Stimulated activated naive CD4-positive, alpha-beta T cell treated with Interleukin-2 at 50 U/mL for 16 hours (primary cell): ENCODE data around the gene HCN4.

ENCODE experiments used
- DNase-seq: peaks from one replicate; lab custom pipeline; 2025; lab: John Stamatoyannopoulos, UW

Gene HCN4

DNA sequence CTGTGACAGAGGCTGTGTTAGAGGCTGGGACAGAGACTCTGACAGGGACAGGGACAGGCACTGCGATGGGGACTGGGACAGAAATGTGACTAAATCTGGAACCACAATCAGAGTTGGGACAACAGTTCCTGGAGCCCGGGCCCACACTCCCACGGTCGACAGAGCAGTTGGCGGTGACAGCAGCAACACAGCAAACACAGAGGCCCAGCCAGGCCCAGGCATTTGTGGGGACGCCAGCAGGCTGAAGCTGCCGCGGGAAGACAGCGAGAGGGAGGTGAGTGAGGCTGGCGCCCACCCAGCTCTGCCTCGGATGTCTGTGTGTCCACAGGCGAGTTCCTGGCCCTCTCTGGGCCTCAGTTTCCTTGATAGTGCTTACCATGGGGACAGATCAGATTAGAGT, 9.3 kb upstream of the HCN4 start:
- DNase-seq, result no peak

DNA sequence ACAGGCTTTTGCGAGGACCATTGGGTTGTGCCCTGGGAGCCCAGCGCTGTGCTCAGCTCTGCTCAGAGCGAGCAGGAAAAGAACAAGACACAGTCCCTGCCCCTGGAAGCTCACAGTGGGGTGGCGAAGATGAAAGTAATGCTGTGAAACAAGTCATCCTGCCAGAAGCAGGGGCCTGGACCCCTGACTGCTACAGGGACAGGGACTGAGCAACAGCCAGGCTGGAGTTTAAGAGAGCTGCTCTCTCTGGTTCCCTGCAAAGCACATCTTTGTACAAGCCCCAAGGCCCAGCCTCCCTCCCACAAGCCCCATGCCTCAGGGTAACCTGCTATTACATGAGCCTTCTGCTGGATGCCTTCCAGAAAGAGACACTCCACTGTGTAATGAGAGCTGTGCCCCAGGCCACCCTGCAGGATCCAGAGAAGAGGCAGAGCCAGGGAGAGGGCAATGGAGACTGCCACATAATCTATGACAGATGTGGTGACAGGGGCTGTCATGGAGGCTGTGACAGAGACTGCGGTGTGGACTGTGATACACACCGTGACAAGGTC, 7.1 kb upstream of the HCN4 start:
- no peak for DNase-seq

DNA sequence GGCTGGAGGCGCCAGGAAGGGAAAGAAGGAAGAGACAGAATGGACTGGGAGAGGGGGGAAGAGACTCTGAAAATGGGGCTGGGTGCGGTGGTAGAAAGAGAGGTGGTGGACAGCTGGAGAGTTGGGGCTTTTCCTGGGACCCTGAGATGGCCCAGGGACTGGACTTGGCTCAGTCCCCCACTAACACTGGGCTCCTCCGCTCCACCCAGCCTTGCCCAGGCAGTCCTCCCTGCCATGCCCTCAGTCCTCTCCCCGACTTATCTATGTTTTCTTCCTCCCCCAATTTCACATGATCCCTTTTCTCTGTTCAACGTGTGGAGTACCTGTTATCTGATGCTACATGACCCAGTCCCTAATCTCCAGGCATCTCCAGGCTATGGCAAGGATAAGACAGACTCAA, 6.3 kb upstream of the HCN4 start:
- DNase-seq, result no peak

DNA sequence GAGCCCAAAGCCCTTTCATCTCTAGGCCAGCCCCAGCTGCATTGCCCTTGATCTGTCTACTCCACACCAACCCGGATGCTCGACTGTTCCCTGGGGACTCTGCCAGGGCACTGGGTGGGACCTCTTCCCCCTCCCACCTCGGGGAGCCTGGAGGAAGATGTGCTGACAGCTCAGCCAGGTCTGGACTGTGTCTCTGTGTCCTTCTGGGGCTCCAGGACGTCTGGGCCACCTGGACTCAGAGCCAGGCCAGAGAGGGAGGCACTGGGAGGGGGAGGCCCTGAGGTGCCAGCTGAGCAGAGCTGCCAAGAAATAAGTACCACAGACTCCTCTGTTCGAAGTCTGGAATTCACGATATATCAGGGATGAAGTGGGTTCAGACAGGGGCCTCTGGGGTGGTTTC, 5.8 kb upstream of the HCN4 start:
- no peak for DNase-seq

DNA sequence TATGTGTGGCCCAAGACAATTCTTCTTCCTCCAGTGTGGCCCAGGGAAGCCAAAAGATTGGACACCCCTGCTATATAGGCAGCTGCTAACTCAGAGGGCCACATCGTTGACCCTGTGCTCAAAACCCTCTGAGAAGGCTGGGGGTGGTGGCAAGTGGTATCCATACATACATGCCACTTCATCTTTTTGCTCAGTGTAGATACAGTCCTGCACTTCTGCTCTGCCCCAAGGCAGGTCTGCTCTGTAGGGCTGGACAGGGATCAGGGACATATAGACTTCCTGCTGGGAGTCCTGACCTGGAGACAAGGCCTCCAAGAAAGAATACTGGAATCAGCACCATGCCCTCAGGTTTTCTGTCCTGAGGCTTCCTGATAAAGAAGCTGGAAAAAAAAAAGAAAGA, 4.5 kb upstream of the HCN4 start:
- DNase-seq, result no peak

DNA sequence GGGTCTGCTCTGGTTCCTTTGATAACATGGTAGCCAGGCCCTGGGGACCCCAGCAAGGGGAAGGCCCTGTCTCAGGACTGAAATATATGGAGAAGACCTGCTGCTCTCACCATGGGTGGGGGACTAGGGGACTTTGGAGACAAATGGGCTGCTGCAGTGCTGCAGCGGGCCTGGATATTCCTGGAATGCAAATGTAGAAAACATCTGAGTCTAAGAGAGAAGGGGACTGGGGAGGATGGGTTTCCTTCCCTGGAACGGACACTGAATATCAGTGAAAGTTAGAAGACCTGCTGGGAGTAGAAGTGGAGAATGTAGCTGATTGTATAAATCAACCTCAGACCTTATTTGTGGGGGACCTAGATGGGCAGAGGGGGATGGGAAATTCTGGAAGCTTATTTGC, 3.1 kb upstream of the HCN4 start:
- no peak for DNase-seq

DNA sequence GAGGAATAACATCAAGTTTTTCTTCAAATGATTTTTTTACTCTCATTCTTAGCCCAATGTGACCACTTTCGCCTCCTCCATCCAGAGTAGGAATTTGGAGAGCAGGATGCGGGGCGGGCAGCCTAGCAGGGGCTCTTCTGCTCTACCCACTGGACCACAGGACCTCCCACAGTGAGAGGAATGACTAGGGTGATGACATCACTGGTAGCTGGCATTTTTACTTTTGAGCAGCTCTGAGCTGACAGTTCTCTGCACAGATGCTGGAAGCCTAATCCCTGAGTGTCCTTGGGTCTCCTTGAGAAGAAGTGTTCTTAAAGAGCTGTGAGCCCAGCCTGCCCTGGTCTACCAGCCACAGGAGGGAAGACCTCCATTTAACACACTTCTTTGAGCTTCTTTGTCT, 1.4 kb upstream of the HCN4 start:
- DNase-seq, result no peak

DNA sequence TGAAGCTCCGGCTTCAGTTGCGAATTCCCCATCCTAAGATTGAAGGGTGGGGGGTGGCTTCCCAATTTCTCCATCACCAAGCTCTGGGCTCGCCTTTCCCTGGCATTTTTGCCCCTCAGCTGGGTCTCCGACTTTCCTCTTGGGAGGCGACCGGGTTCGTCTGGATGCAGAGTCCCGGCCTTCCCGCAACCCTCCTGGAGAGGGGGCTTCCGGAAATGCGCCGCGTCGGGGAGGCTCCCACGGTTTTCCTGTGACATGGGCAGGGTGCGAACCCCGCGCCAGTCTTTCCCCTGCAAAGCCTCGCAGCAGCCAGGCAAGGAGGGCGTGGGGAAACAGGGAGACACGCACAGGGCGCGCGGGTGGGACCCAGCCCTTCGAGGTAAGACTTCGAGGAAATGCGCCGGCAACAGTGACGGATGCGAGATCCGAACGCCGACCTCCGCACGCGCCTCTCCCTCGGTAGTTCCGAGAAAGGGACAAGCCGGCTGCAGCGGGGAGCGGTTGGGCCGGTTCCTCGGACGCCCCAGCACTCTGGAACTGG, 466 bp upstream of the HCN4 start:
- no peak for DNase-seq

DNA sequence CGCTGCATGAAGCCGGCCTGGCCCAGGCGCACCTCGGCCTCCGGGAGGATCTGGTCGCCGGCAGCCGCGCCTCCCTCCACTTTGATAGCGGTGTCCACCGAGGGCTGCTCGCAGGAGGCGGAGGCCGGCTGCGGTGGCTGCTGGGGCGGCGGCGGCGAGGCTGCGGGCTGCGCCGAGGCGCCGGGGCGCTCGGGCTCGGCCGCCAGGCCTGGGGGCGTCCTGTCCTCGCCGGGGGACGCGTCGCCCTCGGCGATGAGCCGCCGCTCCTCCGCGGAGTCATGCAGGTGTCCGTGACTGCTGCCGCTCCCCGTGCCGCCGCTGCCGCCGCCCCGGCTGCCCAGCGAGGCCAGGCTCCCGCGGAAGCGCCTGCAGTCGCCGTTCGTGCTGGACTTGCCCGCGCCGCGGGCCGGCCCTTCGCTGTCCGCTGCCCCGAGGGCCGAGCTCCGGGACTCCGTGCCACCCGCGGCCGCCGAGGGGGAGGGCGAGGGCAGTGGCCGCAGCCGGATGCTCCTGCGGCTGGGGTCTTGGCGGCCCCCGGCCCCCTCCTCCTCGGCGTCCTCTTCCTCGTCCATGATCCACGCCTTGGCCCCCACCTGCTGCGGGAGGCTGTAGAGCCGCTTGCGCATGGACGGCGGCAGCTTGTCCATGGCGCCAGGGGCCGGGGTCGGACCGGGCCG, 996 bp downstream of the HCN4 start:
- no peak for DNase-seq

DNA sequence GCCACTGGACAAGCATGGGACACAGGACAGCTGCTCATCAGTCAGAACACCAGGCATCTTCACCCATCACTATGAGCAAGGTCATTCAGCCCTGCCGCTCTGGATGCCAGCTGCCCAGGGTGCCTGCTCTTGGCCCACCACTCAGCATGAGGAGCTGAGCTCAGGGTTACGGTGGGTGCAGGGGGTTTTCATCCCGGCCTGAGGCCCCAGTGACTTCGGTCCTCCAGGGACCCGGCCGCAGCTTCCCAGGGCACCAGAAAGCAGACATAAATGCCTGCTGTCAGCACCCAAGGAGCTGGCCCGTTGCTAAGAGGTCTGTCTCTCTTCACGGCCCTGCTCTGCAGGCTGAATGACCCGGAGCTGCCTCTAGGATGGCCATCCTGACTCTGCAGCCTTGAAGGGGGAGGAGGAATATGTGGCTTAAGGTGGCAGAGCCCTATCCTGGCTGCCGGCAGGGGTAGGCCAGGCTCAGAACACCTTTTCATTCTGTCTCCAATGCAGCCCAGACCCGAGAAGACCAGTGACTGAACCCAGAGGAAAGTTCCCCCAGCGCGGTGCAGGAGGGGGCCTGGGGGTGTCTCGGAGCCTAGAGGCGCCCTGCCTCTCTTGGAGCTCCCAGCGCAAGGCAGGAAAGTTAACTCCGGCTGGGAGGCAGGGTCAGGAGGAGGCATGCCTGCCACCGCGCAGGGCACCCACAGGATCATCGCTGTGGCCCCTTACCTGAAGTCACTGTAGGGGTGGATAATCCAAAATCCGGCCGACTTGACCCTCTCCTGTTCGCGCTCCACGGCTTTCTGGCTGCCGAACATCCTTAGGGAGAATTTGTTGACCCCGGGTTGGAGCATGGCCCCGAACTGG, 1.8 kb downstream of the HCN4 start:
- DNase-seq, result no peak

DNA sequence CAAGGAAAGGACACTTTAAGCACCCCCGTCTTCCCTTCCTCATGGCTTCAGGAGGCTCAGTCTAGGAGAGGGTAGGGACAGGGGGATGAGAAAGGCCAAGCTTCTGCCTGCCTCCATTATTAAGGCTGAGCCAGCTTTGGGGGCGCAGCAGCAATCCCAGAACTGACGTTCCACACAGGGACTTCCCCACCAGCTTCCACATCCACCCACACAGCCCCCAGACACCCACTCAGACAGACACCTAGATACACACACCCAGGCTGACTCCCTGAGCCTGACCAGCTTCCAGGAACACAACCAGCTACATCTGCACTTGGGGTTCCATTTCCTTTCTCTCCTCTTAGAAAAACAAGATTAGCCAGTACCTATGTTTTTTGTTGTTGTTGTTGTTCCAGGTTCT, 4.7 kb downstream of the HCN4 start:
- no peak for DNase-seq

DNA sequence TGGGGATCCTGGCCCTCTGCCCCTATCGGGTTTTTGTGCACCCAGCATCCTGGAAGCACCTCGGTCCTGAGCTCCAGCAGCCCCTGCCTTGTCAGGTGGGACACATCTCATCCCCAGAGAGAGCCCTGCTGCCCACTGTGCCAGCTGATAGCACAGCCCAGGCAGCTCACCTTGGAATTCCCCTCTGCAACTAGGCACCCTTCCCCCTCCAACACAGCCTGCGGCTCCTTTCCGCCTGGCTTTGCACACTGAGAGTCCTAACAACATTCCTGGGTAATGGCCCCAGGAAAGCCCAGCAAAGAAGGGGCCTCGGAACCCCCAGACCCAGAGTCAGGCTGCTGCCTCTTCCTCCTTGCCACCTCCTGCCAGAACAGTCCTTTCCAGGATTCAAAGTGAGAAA, 5.9 kb downstream of the HCN4 start:
- DNase-seq, result no peak

DNA sequence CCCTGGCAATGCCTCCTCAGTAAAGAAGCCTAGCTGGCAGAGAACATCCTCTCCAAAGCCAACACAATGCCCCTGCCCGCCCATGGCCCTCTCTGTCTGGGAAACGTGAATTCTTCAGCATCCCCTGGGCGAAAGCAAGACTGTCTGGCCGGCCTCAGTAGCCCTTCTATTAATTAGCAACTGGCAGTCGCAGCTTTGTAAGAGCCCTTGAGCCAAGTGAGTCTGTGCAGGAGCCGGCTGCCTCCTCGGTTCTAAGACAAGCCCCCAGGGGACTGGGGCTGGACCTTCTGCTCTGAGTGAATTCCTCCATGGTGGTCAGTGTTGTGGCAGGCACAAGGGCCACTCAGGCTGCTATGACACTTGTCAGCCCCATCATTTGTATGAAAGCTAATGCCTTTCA, 7.4 kb downstream of the HCN4 start:
- no peak for DNase-seq

DNA sequence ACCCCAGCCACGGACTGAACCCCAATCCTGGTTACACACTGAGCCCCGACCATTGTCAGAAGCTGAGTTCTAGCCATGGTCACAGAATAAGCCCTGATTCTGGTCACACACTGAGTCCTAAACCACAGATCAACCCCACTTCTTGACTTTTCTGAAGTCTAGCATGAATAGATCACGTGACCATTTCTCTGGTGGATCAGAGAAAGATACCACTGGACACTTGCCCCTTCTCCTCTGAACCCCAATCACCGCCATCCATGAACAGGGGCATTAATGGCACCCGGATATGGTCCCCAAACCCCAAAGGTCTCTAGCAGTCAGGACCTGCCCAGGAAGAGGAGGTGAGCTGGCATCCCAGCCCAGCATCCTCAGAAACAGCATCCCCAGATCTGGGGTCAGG, 9.1 kb downstream of the HCN4 start:
- no peak for DNase-seq

DNA sequence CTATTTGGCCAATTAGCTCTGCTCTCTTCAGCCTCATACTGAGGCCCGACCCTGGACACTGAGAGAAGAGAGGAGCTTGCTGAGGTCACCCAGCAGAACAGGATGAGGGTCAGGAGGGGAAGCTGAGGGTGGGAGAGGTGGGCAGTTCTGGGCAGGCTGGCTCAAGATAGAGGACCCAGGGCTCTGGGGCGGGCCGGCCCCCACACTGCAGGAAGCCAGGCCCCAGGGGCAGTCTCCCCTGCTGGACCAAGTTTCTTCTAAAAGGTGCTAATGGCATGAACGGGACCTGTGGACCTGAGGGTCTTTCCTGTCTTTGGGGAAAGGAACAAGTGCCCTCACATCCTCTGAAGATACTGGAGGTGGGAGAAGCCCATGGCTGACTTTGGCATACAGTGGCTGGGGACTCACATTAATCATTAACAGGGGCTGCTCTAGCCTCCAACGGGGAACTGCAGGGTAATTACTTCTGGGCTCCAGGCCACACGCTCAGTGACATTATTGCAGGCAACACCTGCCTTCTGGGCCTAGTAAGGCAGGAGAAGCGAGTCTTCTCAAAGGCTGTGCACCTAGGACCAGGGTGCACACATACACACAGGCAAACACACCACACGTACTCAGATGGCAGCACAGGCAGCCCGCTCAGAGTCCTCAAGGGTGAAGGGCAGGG, 10.6 kb downstream of the HCN4 start:
- no peak for DNase-seq

DNA sequence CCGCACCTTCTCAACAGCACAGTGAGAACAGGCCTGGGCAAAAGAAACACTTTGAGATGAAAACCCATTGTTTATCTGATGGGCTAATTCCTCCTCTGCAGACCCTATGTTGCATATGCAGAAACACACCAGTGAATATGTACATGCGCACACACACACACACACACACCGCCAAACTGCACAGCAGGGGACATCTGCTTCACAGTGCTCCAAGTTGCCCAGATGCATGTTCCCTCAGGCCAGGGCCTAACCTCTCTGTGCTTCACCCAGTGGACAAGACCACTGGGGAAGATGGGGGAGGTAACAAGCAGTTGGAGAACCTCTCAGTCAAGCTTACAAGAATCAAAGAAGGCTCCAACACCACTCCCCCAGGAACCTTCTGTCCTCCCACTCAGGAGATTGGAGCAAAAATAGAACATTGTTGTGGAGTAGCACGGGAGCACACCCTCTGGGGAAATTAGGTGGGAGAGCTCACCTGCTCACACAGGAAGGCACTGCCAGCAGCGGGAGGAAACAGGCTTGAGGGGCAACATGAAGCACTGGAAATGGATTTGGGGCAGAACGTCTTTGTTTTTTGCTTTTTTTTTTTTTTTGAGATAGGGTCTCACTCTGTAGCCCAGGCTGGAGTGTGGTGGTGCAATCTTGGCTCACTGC, 13.0 kb downstream of the HCN4 start:
- no peak for DNase-seq

DNA sequence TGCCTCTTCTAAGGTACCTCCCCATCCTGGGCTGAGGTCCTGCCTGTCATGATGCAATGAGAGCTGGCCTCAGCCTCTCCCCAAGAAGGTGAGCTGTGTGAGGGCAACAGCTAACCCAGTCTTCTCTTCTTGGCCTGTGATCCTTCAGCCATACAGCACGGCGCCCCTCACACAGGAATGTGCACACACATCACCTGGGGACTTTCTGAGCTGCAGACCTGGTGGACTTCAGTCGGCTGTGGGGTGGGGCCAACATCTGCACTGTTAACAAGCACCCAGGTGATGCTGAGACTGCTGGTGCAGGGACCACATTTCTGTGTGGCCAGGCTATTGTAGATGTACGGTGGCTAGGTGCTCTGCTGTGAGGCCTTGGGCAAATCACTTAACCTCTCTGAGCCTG, 14.5 kb downstream of the HCN4 start:
- DNase-seq, result no peak

DNA sequence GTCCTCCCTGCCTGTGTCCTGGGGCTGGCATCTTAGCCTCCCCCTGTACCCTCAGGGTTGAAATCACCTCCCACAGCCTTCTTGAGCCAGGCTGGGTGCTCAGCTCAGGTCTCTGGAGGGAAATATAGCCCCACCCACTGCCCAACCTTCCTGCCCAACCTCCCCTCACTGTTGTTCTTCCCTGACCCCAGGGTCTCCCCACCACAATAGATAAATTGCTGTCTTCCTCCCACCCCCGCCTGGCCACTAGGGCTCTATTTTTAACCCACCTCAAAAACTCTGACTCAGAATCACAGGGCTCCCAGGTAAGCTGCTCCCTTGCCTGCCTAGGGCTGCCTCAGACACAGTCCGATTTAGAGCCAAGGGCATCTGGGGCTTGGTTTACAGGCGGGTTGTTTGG, 15.0 kb downstream of the HCN4 start:
- DNase-seq, result no peak

DNA sequence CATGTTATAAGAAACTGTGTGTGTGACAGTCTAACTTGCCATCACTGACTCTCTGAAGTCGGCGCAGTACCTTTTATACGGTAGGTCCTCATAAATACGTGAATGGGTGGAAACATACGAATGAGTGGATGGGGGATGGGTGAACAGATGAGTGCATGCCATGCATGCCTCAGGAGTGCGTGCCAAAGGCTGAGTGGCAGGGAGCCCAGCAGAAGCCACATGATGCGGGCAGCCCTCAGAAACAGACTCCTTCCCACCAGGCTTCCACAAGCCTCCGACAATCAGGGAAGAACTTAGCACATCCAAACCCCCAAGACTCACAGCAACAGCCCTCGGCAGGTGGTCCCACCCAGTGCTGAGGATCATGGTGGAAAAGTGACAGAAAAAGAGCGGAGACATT, 16.7 kb downstream of the HCN4 start:
- no peak for DNase-seq

DNA sequence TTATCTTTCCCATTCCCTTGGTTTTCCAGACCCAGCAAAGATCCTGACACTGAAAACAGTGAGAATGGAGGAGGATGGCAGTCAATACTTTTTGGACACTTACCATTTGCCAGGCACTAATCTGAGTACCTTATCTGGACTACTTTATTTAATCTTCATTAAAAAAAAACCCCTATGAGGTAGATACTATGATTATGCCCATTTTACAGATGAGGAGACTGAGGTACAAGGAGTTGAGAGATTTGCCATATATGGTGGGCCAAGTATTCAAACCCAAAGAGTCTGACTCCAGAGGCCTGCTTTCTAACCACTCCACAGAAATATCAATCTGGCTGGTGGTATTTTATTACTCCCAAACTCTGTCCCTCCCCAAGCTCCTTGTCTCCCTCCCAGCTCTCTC, 19.6 kb downstream of the HCN4 start:
- DNase-seq, result no peak

DNA sequence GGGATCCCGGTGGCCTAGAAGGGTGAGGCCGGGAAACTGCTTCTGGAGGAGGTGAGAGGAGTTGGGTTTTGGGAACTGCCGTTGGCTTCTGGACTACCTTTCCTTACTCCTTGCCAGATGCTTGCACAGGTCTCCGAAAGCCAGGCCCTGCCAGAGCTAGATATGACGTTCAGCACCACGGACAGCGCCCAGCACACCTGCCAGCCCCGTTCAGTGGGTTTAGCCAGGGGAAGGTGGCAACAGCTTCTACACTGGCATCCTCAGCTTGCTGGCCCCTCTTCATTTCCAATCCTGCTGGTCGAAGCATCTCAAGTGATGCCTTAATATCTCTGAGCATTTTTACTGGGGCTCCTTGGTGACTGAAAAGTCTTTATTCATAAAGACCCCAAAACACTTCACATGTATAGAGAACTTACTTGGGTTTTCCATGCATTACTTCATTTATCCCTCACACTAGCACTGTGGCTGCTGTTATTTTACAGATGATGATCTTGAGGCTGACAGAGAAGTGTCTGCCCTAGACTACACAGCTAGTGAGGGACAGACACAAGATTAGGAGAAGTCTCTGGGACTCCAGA, 21.9 kb downstream of the HCN4 start:
- DNase-seq, result peak; percentile 43

DNA sequence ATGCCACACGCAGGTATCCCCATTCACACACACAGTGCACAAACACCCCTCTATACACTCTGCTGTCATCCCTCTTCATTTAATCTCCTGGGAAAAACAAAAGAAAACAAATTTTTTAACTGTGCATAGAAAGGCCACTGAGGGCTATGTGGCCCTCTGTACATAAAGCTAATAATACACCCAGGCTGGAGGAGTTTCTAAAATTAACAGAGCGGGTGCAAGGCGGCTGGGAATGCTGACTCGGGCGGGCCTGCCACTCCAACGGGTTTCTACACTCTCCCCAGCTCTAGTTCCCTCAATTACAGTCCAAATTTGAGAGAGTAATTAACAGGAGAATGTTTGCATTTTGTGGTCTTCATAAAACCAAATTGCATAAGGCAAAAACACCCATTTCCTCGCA, 23.1 kb downstream of the HCN4 start:
- DNase-seq, result no peak
